Left kidney (tissue), 2 donors: ENCODE results near the gene TFEB. TPM values are rescaled to one million over a fixed set of nuclear protein-coding genes. Genes with fewer than 3 reads are reported as not detected.

Source experiments
- DNase-seq: peaks from one replicate; pipeline ENCODE4 v3.0.0-alpha.2; 2013
- polyA plus RNA-seq: library from polyadenylated mRNA; unstranded; fragments of 120-200 nt; gene quantifications from one replicate; pipeline ENCODE4 v1.2.1, GENCODE V29; 2013; ENCODE audit not compliant: insufficient read length

The TFEB gene
- polyA plus RNA-seq, 1 donor: 7.6 TPM

DNA sequence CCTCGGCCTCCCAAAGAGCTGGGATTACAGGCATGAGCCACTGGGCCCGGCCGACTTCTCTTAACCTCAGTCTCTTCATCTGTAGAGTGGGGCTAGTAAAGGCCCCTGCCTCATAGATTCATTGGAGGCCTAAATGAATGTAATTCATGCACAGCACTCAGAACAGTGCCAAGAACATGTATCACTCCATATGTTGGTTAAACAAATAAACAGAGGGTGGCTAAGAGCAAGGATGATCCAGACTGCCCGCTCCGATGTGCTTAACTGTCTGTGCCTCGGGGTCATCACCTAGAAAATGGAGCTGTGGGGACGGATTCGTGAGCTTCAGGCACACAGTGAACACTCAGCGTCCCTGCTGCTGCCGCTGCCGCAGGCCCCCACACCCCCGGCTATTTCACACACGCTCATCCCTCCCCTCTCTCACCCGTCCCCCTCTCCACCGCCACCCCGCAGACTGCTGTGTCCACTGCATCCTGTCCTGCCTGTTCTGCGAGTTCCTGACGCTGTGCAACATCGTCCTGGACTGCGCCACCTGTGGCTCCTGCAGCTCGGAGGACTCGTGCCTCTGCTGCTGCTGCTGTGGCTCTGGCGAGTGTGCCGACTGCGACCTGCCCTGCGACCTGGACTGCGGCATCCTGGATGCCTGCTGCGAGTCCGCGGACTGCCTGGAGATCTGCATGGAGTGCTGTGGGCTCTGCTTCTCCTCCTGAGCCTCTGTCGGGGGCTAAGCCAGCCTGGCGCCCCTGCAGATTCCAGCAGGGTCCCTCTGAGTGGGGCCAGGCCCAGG, 82.3 kb downstream of the TFEB start:
- DNase-seq: no peak

DNA sequence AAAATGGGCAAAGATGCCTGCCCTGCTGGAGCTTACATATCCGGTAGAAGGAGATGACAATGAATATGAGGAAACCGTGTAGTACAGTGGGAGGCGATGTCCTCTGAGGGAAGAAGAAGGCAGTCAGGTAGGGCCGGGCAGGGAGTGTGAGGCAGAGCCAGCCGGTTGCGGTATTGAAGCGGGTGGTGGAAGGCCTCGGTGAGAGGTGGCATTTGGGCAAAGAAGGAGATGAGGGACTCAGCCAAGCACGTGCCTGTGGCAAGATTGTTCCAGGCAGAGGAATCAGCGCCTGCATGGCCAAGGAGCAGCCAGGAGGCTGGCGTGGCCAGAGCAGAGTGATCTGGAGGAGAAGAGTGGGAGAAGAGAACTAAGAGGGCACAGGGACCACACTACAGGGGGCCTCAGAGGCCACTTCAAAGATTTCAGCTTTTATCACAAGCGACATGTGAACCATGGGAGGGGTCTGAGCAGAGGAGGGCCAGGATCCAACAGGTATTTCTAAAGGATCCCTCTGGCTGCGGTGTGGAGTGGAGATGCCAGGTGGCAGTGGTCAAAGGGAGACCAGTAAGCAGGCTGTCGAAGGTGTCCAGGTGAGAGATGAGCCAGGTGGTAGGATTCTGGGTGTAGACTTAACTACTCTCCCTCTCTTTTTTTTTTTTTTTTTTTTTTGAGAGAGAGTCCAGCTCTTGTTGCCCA, 83.3 kb downstream of the TFEB start:
- no peak for DNase-seq

DNA sequence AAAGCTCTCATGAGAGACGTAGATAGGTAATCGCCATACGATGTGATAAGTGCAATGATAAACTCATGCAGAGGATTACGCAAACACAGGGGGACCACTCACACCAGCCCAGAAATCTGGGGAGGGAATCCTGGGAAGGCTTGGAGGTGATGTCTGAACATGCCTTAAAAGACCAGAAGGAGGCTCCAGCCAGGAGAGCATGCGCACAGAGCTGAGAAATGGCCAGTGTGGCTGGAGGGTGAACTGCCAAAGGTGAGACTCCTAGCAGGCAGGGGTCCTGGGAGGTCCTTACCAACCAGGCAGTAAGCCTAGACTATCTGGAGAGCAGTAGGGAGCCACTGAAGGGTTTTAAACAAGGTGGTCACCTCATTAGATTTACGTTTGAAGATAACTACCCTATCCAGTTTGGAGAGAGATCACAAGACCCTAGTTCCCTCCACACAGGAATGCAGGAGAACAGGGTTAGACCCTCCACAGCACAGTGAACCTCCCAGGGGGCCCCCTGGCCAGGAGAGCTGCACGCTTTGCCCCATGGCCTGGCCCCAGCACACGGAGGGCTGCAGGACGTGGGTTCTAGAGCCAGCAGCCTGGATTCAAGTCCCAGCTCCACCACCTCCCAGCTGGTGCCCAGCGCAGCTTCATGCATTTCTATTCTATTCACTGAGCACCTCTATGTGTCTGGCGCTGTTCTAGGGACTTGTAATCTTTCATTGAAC, 84.0 kb downstream of the TFEB start:
- no peak for DNase-seq

DNA sequence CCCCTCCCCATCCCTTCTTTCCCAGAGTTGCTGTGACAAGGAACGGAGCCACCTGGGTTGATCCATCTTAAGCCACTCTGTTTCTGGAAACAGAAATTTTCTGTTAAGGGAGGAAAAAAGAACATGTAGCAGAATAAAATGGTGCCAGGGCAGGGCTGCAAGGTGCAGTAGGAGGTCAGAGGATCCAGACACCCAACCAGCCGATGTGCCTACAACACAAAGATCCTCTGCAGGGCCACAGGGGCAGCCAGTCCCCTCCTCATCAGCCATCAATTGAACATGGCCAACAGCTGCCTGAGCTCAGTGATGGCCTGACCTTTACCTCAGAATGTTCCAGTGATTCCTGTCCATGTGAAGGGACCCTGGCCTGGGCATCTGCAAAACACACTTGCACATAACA, 85.3 kb downstream of the TFEB start:
- DNase-seq: no peak

DNA sequence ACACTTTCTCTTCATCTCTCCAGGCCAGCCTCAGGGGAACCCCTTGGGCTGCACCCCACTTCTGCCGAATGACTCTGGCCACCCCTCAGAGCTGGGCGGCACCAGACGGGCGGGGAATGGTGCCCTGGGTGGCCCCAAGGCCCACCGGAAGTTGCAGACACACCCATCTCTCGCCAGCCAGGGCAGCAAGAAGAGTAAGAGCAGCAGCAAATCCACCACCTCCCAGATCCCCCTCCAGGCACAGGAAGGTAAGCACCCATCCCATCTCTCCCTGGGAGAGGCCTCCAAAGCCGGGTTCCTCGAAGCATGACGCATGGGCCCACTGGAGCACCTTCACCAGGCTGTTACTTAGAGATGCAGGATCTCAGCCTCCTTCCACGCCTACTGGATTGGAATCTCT, 85.8 kb downstream of the TFEB start:
- no peak for DNase-seq

DNA sequence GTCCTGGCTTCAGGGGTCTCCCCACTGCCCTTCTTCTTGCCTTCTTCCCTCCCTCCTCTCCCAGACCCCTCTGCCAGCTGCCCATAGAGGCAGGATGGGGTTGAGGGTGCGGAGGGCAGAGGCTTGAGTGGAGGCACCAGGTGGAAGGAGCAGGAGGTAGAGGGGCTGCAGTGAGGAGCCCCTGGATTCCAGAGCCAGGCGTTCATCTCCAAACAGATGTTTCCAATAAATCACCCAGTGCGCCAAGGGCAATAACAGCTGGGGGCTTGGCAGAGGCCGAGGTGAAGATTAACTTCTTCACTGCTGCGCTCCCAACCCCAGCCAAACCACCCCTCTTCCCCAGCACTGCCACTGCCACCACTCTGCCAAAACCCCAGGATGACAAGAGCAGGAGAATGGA, 86.5 kb downstream of the TFEB start:
- no peak for DNase-seq

DNA sequence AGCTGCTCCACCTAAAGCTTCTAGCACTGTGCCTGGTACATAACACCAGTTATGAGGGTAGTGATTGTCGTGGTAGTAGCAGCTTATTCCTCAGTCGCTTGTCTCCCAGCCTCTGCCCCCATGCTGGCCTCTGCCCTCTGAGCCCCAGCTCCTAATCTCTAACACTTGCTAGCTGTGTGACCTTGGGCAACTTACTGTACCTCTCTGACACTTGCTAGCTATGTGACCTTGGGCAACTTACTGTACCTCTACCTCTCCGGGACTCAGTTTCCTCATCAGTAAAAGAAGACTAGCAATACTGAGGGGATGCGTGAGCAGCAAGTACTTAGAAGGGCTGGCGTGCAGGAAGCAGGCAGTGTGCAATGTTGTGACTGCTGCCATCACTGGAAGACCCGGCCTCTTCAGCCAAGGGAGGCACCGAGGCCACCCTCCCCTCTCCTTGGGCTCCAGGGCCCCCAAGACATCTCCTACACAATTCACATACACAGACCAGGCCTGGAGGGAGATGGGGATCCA, 87.3 kb downstream of the TFEB start:
- DNase-seq: no peak

- DNase-seq: no peak
Observed at GRCh38 chr6:41647061-41647511, 88.3 kb downstream of the TFEB start.

DNA sequence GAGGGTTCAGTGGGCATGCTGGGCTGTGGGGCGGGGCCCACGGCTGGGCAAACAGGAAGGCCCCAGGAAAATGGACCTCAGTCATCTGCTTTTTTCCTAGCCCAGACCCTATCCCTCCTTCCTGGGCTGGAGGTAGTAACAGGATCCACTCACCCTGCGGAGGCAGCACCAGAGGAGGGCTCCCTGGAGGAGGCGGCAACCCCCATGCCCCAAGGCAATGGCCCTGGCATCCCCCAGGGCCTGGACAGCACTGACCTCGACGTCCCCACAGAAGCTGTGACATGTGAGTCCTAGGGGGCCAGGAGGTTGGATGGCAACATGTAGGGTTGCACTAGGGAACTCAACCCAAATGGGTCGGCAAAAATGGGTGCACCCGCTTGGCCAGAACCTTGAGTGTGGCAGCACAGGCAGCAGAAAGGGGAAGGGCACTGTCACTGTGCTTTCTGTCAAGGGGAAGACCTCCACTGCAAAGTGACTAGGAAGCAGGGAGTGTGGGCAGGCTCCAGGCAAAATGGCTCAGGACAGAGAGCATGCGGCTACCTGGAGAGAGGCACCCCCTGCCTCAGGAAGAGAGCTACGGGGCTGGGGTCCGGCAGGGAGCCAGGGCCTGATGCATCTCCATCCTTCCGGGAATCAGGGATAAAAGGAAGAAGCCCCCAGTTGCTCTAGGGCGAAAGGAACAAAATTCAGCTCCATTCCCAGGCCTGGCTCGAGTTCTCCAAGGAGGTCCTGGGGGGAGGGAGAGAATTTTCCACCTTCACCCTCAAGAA, 89.2 kb downstream of the TFEB start:
- DNase-seq: no peak

GRCh38 chr6:41645007-41645618, 90.3 kb downstream of the TFEB start:
- DNase-seq: no peak

DNA sequence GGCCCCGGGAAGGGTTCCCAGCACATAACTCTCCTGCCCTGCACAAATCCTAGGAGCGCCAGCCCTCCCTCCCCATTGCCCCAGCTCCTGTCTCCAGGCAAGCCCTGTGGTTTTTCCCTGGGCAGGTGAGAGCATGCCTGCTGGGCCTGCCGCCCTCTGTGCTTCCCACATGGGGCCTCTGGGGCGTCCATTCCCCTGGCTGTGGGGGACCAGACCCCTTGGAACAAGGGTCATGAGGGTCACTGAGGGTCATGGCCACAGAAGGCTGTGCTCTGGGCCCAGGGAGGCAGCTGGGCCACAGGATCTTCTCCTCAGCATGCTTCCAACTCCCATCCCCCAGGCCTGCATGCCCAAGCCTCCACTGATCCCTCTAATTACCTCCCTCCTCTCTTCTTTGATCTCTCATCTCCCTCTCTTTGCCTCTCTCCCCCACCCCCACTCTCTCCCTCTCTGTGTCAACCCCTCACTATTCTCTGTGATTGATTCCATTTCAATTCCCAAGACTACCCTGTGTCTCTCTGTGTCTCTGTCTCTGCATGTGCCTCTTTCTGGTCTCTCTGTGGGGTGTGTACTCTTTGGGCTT, 91.0 kb downstream of the TFEB start:
- DNase-seq: no peak

DNA sequence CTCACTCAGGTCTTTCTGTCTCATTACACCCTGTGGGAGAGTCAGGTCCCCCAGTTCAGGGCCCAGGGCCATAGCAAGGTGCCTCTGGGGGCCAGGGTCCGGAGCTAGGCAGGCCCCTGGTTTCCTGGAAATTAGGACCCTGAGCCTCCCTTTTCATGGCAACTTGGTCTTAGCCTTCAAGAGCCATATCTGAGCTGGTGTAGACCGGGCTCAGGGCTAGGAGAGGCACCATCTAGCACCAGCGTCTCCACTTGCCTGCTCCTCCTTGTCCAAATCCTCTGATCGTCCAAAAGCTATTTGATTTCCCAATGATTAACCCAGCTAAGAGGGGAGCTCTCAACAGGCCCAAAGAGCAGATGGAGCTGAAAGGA, 91.5 kb downstream of the TFEB start:
- no peak for DNase-seq

DNA sequence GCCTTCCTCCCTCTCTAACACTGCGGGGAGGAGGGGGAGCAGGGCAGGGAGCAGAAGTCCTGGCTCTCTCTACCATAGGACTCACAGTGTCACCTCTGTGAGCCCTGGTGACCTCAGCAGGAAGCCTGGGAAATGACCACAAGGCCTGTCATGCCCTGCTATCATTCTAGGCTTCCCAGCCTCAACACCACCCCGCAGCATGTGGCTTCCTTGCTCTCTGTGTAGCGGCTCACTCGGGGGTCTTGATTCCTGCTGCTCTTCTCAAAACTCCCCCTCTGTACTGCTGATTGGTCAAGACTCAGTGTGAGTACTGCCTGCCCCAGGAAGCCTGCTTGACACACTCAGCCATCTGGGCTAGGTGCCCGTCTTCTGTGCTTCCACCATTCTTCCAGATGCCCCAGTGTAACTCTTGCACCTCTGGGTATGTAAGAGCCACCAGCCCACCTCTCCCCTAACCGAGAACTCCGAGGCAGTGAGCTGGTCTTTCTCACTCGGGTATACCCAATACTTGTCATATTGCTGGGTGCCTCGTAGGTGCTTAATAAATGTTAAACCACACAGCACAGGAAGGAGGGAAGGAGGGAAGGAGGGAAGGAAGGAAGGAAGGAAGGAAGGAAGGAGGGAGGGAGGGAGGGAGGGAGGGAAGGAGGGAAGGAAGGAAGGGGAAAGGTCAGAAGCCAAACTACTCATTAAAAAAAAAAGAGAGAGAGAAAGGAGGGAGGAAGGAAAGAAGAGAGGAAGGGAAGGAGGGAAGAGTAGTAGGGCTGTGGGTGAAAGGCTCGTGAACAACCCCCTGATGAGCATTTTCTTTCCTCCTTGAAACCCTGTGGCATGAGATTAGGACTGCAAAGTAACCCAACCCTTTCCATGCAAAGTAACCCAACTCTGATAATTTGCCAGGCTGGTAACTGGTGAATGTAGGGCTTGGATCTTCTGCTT, 92.2 kb downstream of the TFEB start:
- no peak for DNase-seq

DNA sequence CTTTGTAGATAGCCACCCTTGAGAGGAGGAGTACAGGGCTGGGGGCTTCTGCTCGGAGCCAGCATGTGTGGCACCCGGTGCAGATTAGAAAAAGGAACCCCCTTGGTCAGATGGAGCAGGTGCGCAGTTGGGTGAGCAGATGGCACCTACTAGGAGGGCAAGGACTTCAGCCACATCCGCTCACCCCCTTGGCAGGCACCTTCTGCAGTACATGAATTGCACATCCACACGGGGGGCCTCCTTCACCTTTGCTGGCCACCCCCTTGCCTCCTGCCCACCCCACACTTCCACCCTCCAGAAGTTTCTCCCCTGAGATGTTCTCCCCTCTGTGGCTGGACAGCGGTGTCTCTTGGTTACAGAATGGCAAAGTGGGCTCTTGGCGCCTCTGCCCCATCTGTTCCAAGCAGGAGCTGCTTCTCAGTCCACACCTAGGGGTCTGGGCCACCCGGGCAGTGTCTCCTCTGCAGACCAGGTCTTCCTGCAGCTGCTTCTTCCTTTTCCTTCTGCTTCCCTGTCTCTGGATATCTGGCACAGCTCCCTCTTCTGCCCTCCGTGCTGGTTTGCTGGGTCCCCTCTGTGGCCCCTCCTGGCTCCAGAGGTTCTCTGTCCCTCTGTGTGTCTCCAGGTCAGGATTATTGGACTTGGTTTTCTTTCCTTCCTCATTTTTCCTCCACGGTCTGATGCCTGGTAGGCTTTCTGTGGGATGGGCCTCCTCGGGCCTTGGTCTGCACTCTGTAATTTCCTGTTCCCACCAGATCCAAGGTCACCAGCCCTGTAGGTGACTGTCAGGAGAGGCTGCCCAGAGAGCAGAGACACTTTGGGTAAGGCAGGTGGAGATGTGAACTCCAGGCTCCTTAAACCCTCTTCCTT, 93.1 kb downstream of the TFEB start:
- DNase-seq: no peak

DNA sequence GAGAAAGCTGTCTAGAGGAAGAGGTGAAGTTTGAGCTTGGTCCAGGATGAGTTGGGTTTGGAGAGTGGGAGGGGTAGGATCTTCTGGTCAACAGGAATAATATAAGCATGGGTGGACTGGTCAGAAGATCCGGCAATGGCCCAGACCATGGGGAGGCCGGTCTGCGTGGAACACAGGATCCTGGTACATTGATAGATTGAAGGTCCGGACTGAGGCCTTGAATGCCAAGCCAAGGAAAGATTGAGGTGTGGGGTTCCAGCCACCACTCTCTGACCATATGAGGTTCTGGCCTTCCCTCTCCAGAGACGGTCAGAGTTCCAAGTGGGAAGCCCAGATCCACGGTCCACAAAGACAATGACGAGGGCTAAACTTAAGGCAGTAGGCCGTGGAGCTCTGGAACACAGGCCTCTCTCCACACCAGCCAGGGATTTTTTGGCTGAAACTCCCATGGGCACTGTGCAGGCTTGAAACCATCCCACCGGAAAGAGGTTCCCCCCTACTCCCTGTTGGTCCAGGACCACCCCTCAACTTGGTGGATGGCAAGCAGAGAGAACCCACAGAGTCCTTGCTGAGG, 94.0 kb downstream of the TFEB start:
- no peak for DNase-seq

DNA sequence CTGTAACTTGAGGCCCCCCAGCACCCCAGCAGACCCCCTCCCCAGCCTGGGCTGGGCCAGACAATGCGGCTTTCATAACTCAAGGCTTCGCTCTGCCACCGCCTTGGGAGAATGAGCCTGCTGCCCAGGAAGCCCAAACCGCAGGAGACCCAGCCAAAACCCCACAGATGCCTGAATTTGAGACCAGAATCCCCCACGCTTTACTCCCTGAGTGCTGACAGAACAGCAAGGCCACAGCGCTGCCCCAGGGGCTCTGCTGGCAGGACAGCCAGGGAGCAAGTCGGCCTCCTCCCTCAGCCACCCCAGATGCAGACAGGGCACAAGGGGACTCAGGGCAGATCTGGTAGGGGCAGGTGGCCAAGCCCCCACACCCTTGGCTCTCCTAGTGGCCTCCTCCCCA, 95.0 kb downstream of the TFEB start:
- DNase-seq: no peak

DNA sequence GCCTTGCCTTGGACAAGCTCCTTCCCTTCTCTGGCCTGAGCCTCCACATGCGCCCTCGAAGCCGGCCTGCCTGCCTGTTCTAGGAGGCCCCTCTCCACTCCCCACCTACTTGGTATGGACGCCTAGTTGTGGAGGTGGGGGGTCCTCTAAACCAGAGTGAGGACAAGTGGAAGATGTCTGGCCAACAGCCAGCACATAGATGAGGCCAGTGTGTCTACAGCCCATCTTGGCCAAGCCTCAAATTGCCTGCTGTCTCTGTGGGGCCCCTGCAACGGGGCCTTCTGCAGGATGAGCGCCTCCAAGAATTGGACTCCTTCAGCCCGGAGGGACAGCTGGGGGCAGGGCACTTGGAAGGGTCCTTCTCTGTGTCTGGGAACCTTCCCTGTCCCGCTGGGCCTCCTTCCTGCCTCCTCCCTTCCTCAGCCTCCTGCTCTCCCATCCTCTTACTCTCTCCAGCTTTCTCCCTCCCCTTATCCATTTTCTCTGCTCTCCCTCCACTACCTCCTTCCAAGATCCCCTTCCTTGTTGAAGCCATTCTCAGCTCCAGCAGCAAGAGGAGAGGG, 95.5 kb downstream of the TFEB start:
- no peak for DNase-seq
